ENCODE results near the gene RIC8A.
A peak's percentile ranks its signal among the peaks of the same experiment; 100 is the strongest.
"Not testable (repeated sequence)": the region's sequence is repeated elsewhere in the genome, so short reads cannot be mapped to it uniquely, and the experiment has no call there.

Gene RIC8A

DNA sequence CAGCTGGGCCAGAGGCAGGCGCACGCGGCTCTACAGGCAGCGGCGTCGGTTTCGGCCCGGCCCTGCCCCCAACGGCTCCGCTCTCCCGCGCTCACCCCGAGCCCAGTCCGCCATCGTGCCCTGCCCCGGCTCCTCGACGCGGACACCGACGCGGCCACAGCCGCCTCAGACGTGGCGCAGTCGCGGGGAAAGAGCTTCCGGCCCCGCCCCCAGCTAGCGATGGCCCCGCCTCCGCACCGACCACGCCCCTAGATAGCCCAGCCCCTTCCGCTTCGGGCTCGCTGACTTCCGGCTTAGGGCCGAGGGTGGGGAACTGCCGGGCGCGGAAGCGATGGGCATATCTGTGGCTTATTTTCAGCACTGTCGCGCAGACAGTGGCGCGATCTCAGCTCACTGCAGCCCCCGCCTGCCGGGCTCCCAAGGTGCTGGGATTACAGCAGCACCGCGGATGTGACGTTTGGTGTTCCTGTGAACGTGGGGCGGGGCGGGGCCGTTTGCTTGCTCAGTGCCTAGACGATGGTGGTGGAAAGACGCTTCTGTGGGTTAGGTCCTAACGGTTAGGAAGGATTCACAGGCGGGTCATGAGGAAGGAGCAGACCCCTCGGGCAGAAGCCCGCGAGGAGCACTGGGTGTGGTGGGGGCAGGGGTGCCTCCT is at the start of gene RIC8A, which contains the start of gene BET1L:
RIC8A (plus strand) TSS at position 501 of the 655 bp plus-strand sequence. CDS start 1,147 bp downstream, outside the sequence.
BET1L (minus strand) TSS at position 192 of the 655 bp plus-strand sequence; CDS start at position 114, 78 bp downstream.
- DNase-seq (ENCODE audit: low spot score) = peak; percentile 98

DNA sequence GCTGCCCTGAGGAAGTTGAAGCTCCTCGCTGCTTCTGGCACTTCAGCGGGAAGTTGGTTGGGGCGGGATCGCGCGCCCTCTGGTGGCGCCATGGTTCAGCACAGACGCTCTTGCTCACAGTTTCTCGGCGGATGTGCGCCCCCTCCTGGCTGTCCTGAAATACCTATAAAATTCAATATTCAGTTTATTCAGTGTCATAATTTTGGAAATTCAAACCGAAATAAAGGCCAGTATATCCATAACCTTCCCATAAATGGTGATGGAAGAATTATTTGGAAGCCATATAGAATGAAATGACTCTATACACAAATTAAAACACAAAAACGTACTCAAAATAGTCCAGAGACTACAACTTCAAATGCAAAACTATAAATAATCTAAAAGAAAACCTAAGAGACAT is 27.3 kb upstream of the RIC8A start:
- not testable (repeated sequence) for DNase-seq (ENCODE audit: low spot score)

DNA sequence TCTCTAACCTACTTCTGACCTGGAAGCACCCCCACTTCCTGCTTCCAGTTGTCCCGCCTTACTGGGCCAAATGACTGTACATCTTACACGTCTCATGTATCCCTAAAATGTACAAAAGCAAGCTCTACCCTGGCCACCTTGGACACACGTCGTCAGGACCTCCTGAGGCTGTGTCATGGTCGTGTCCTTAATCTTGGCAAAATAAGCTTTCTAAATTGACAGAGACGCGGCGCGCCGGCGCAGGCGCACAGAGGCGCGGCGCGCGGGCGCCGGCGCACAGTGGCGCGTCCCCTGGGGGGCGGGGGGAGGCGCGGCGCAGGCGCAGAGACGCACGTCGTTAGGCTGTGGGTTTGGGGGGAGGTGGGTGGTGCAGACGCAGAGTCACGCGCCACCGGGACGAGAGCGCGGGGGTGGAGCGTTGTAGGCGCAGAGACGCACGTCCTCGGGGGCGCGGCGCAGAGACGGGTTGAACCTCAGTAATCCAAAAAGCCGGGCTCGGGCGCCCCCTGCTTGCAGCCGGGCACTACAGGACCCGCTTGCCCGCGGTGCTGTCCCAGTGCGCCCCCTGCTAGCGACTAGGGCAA is 18.2 kb upstream of the RIC8A start:
- DNase-seq (ENCODE audit: low spot score) = not testable (repeated sequence)

DNA sequence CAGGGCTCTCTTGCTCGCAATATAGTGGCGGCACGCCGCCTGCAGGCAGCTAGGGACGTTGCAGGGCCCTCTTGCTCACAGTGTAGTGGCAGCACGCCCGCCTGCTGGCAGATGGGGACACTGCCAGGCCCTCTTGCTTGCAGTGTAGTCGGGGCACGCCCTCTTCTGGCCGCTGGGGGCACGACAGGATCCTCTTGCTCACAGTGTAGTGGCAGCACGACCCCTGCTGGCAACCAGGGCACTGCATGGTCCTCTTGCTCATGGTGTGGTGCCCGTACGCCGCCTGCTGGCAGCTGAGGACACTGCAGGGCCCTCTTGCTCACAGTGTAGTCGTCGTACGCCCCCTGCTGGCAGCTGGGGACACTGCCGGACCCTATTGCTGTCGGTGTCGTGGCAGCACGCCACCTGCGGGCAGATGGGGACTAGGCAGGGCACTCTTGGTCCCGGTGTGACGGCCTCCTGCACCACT is 17.6 kb upstream of the RIC8A start:
- not testable (repeated sequence) for DNase-seq (ENCODE audit: low spot score)

DNA sequence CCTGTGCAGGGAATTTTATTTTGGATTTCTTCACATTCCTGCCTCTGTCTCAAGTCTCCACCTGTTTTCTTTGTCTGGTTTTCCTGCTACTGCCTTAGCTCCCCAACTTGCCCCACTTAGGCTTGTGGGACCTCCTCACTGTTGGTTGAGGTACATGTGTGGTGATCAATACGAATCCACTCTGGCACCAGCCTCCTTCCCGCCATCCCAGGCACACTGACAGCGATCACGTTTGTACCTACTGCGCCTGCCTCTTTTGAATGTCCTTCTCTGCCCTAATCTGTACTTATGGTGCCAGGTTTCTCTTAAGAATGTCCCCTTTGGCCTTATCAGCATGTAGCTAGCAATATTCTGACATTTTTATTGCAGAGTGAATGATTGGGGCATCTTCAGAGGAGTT is 17.0 kb upstream of the RIC8A start:
- not testable (repeated sequence) for DNase-seq (ENCODE audit: low spot score)

DNA sequence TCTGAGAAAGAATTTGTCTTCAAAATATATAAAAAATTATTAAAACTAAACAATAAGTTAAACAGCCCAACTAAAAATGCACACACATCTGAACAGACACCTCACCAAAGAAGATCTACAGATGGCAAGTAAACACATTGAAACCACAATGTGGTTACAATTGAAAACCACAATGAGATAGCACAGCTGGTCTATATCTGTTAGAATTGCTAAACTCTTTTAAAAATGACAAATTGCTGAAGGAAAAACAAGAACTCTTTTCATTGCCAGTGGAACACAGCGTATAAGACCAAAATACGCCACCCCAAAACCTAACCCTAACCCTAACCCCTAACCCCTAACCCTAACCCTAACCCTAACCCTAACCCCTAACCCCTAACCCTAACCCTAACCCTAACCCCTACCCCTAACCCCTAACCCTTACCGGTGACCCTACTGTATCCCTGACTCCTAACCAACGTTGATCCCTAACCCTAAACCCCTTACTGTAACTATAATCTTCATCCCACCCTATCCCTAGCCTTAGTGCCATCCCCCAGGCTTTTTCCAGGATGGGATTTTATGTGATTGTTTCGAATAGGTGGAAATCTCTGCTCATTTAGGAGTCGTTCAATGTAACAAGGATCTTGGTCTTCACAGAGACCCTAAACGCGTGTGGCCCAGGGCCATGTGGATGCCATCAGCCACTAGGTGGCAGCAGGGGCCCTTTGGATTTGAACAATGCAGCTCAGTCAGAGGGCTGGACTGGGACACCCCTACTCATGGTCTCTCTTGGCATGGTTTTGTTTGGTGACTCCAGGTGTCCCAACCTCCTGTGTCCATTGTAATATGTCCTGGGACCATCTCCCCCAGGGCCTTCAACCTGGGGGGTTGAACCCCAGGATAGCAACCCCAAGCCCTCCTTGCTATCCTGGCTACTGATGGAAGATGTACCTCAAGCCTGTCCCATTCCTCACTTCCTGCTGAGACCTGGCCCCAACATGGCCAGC is 15.7 kb upstream of the RIC8A start:
- DNase-seq (ENCODE audit: low spot score) = not testable (repeated sequence)

DNA sequence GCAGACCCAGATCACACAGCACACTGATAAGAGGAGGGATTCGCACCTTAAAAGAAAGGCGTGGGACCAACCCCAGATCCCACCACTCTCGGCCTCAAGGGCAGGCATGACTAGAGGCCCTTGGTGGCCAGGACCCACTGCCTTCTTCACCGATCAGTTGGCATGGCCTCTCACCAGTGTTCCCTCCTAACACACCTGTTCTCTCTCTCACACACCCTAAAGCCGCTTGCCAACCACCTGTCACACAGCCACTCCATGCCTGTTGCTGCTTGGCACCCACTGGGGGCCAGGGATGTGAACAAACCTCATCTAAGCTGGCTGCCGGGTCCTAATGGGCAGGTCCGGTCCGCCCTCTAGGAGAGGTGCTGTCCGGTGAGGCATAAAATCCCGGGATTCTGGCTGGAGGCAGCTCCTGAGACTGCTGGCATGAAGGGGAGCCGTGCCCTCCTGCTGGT is 14.8 kb upstream of the RIC8A start, which contains the start of gene SCGB1C1:
SCGB1C1 (plus strand) TSS at position 405 of the 455 bp plus-strand sequence; CDS start at position 427, 22 bp downstream.
- DNase-seq (ENCODE audit: low spot score) = not testable (repeated sequence)

DNA sequence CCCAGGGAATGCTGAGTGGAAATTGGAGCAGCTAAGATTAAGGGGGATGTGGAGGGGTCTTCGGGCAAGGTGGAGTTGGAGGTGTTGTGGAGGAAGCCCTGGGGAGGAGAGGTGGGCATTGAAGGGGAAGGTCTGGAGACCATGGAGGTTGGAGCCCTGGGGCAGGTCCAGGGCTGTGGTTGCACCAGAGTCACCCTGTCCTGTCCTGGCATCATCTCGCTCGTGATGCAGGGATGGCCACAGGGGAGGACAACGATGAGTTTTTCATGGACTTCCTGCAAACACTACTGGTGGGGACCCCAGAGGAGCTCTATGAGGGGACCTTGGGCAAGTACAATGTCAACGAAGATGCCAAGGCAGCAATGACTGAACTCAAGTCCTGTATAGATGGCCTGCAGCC is 14.0 kb upstream of the RIC8A start:
- DNase-seq (ENCODE audit: low spot score) = not testable (repeated sequence)

DNA sequence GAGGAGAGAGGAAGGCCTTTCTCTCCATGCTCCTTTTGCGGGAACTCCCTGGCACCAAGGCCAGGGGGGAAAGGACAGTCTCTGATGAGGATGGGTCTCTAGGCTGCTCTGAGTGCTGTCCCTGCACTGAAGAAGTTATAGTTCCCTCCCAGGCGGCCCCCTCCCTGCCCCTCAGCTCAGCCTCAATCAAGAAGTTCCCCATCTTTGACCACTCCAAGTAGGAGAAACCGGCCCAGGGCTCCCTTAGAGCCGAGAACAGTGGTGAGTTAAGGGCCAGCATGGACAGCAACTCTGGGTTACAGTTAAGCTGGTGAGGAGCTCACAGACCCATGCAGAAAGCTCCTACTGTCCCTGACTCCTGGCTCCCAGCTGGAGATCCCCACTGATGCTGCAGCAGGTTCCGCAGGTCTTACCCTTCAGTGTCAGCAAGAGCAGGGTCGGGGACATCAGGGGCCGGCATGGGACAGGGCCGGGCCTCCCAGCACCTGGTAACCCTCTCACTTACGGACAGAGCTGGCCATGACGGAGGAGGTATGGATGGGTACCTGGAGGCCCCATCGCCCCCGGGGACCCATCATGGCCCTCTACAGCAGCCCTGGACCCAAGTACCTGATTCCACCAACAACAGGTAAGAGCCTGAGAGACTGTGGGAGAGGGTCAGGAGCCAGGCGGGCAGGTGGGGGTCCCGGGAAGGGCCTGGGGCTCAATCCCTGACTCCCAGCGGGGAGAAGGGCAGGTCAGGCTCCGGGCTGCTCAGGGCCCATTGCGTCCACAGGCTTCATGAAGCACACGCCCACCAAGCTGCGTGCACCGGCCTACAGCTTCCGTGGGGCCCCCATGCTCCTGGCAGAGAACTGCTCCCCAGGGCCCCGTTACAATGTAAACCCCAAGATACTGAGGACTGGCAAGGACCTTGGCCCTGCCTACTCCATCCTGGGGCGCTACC is 10.4 kb upstream of the RIC8A start:
- peak; percentile 31 for DNase-seq (ENCODE audit: low spot score)

DNA sequence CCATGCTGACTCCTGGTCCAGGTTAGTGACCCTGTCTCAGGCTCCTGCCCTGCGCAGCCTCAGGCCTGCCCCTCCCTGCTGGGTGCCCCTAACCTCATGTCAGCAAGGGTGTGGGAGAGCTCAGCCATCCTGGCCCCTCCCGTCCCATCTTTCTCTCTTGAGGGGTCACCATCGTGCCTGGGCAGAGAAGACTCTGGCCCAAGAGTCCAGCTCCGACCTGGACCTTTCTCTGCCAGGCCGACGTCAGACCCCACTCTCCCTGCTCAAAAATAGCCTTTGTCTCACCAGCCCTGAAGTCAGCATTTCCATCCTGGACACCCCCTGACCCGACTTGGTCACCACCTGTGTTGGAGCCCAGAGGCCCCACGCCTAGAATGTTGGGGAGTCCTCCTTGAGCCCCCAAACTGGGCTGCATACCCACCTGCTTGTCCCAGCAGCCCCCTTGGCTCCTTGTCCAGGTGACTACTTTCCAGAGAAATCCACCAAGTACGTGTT is 9.7 kb upstream of the RIC8A start:
- DNase-seq (ENCODE audit: low spot score) = no peak

DNA sequence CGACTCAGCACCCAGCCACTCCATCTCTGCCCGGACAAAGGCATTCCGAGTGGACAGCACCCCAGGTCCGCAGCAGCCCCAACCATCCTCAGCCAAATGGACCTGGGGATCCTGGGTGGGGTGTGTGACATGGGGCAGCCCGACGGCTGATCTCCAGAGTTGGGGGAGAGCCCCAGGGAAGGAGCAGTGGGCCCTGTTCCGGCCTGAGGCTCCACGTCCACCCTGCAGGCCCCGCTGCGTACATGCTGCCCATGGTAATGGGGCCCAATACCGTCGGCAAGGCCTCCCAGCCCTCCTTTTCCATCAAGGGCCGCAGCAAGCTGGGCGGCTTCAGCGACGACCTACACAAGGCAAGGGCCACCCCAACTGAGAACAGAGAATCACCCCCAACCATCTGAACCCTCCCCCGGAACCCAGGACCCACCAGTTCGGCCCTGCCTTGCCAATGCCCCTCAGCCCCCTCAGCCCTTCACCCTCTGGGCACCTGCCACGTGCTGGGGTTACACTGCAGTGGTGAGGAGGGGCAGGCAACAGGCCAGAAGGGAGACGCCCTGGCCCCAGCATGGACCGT is 9.2 kb upstream of the RIC8A start:
- no peak for DNase-seq (ENCODE audit: low spot score)

DNA sequence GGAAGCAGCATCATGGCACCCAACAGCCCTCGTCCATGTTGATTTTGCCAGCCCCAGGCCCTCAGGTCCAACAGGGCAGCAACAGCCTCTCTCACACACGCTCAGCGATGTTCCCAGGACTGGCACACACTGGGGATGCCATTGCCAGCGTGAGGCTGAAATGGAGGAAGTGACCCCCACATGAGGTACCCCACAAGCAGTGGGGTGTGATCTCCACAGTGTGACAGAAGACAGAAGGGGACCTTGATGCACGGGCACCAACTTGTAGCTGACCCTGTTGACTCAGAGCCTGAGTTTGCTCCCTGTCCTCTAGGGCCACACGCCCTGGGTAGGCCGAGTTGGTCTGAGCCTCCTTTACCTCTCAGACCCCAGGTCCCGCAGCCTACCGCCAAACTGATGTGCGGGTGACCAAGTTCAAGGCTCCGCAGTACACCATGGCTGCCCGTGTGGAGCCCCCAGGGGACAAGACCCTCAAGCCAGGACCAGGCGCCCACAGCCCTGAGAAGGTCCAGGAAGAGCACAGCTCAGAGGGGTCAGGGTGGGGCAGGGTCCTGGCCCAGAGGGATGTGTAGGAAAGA is 8.4 kb upstream of the RIC8A start:
- DNase-seq (ENCODE audit: low spot score) = no peak

DNA sequence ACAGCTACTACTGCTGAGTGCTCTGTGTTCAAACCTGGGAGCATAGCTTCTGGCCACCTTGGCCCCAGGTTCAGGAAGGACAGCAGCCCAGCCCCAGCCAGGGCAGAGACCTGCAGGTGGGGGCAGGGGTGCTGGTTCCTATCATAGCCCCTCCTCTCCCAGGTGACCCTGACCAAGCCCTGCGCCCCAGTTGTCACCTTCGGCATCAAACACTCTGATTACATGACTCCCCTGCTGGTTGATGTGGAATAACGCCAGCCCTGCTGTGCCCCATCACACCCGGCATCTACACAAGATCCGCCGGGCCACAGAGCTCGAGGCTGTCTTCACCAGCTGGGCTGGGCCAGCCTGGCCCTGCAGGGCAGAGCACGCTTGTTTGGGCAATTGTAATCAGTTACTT is 7.7 kb upstream of the RIC8A start:
- DNase-seq (ENCODE audit: low spot score) = no peak

DNA sequence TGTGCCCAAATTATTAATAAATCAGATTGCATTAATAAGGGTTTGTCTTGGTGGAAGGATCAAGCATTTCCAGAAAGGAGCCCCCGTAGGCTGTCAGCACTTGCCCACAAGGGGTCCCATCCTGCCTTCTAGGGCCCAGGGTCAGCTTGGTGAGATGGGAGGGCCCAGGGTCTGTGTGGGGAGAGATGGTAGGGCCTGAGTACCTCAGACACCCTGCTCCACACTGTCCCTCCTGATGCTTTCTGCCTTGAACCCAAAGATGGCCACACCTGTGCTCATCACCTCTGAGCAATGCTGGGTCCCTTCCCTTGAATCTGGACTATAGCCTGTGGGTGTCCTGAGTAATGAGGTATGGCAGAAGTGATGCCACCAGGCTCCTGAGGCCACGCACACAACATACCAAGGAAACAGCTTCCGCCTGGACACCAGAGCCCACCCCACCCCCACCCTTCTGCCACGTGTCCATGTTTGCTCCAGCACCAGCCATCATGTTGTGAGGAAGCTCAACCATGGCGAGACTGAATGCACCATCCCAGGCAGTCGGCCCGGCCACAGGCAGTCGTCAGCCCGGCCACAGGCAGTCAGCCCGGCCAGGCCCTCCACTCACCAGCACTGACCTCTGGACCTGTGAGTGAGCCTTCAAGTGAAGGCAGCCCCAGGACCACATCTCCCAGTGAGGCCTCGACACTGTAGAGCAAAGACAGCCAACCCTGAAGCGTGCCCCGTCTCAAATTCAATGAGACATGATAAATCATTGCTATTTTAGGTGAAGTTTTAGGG is 7.1 kb upstream of the RIC8A start:
- DNase-seq (ENCODE audit: low spot score) = no peak

DNA sequence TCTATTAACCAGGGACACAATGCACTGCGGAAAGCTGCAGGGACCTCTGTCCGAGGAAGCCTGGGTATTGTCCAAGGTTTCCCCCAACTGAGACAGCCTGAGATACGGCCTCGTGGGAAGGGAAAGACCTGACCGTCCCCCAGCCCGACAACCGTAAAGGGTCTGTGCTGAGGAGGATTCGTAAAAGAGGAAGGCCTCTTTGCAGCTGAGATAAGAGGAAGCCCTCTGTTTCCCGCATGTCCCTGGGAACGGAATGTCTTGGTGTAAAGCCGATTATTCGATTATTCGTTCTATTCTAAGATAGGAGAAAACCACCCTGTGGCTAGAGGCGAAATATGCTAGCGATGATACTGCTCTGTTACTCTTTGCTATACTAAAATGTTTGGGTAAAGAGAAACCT is 5.5 kb upstream of the RIC8A start:
- no peak for DNase-seq (ENCODE audit: low spot score)

DNA sequence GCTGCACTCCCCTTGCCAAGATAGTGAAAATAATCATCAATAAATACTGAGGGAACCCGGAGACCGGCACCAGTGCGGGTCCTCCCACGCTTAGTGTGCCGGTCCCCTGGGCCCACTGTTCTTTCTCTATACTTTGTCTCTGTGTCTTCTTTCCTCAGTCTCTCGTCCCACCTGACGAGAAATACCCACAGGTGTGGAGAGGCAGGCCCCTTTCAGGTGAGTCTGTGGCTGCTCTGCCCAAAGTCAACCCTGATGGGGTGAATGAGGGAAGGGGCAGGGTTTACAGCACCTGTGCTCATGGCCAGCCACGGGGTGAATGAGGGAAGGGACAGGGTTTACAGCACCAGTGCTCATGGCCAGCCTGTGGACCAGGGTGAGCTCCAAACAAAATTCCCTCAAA is 5.0 kb upstream of the RIC8A start:
- DNase-seq (ENCODE audit: low spot score) = no peak

DNA sequence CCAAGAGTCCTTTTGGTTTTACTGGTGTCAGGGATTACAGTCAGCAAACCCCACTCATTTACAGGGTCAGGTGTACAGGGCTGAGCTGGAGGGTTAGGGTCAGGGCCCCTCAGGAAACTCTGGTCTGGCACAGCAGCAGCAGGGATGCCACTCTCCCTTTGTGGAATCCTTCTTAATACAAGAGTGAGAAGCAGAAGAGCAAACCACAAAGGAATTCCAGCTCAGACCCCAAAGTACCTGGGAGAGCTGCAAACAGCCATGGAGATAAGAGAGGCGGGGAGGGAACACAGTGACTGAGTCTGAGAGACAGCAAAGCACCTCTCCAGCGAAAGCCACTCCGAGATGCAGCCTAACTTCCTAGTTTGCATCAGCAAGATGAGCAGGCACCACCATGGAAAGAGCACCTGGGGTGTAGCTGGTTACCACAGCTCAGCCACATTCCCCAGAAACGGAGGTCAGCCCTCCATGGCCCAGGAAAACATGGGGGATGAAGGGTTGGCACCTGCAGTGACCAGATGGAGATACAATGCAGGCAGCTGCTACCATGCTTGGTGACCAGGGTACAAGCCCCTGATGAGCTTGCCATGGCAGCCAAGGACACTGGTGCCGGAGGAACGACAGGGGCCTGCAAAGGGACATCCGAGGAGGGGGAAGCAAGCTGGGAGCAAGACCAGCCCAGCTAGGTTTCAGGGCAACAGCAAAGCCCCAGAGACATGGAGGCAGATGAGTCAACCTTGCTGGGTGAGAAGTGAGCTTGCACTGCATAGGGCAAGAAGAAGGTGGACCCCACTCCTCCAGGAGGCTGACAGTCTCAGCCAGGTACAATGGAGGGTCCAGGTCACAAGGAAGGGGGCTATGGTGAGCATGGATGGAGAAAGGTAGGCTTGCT is 4.2 kb upstream of the RIC8A start:
- DNase-seq (ENCODE audit: low spot score) = no peak

DNA sequence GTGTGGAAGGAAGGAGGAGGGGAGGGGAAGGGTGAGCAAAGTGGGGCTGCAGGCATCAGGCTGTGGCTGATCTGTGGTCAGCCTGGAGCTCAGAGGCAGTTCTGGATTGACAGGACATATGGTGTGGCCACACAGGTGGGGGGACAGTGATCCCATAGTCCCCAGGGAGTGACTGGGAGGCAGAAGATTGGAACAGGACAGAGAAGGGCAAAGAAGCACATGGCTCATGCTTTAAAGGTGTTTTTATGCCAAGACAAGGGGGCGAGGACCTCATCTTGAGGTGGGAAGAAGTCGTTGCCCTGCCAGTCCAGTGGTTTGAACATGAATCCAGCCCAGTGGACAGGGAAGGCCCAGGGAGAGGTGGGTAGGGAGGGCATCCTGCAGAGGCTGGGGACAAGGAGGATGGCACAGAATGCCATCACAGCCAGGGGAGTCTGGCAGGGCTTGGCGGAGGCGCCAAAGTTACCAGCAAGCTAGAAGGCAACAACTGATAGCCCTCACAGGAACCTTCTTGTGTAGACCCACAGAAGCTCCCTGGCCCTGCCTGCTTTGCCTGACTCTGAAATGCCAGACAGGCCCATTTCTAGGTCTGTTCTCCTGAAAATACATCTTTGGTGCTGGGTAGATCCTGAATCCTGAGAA is 3.4 kb upstream of the RIC8A start:
- DNase-seq (ENCODE audit: low spot score) = no peak
